Right renal cortex interstitium (tissue), 3 donors: ENCODE measurements around the gene GAK. TPM values are rescaled to one million over a fixed set of nuclear protein-coding genes. Genes with fewer than 3 reads are reported as not detected.
"Not testable (repeated sequence)": the region's sequence is repeated elsewhere in the genome, so short reads cannot be mapped to it uniquely, and the experiment has no call there.

Experiments used
- DNase-seq, 3 donors: peaks; one replicate each; pipeline ENCODE4 v3.0.0-alpha.2; 2013; ENCODE audit warnings: low read depth in 3 of 3, low spot score in 2 of 3
- polyA plus RNA-seq, 3 donors: library from polyadenylated mRNA; unstranded; fragments of 120-200 nt; gene quantifications; one replicate each; pipeline ENCODE4 v1.2.1, GENCODE V29; 2013; ENCODE audit not compliant: insufficient read length in 3 of 3

GAK gene
- 10 to 100 TPM; 43.4 to 51.6 (median 50.9) TPM for polyA plus RNA-seq

GRCh38 chr4:931960-932712 lies at the start of gene GAK, which contains the start of gene TMEM175:
Gene GAK (minus strand): TSS chr4:932316. CDS start chr4:932187, 129 bp downstream.
Gene TMEM175 (plus strand): TSS chr4:932460. CDS start chr4:947740, 15,280 bp downstream.
- peak; percentile 88 to 90 (median 90) for DNase-seq

GRCh38 chr4:978957-979701 lies 47.0 kb upstream of the GAK start:
- DNase-seq = no peak

- not testable (repeated sequence) for DNase-seq
These were observed 43.9 kb upstream of the GAK start for GRCh38 chr4:976016-976415.

GRCh38 chr4:974668-975067 lies 42.6 kb upstream of the GAK start:
- DNase-seq = no peak

- peak in 1 of 3 donors; percentile 55 for DNase-seq
These were observed 41.6 kb upstream of the GAK start, which contains the start of gene DGKQ for GRCh38 chr4:973431-974397. Gene DGKQ (minus strand): TSS chr4:973569. CDS start chr4:973482, 87 bp downstream.

GRCh38 chr4:972651-973424 lies 40.7 kb upstream of the GAK start:
- no peak for DNase-seq

- no peak for DNase-seq
These were observed 39.8 kb upstream of the GAK start for GRCh38 chr4:971666-972500.

GRCh38 chr4:970854-971520 lies 38.9 kb upstream of the GAK start:
- DNase-seq = no peak

GRCh38 chr4:970046-970745 lies 38.1 kb upstream of the GAK start:
- DNase-seq = no peak

GRCh38 chr4:968621-969394 lies 36.7 kb upstream of the GAK start:
- DNase-seq = no peak

GRCh38 chr4:968221-968620 lies 36.1 kb upstream of the GAK start:
- DNase-seq = no peak

GRCh38 chr4:967113-968104 lies 35.3 kb upstream of the GAK start:
- no peak for DNase-seq

GRCh38 chr4:966266-967112 lies 34.4 kb upstream of the GAK start:
- DNase-seq = no peak

GRCh38 chr4:965766-966134 lies 33.6 kb upstream of the GAK start:
- no peak for DNase-seq
